ENCODE measurements around the gene KRT14.

GRCh38 chr17:41549596-41550039 lies 37.1 kb downstream of the KRT14 start:
- TF ChIP-seq CTCF (IDR thresholded peaks at IDR 0.05; ENCODE audit: extremely low read depth in 1 of 2, insufficient read depth in 1 of 2, low read depth in 1 of 2, low read length in 2 of 2) (no peak), GATA2 (IDR thresholded peaks at IDR 0.05; ENCODE audit: insufficient read depth, insufficient read length, low read depth, low read length) (no peak), POLR2AphosphoS5 (IDR thresholded peaks at IDR 0.05; ENCODE audit: insufficient read depth, low read depth, low read length) (no peak), MAX (IDR thresholded peaks at IDR 0.05; ENCODE audit: insufficient read depth, insufficient read length) (no peak)

Measured in endothelial cell of umbilical vein (primary cell).